BE2C (cell line): Measurements from ENCODE around the gene CCDC85B.

Source experiments
- DNase-seq: peaks from one replicate; pipeline ENCODE4 v3.0.0-alpha.2; 2020
- H3K27me3 ChIP-seq: fragments of 250-450 bp; sonication (Bioruptor Pico); 2 replicates; pipeline ENCODE4 v1.5.1; 2020; ENCODE audit warnings: mild to moderate bottlenecking
- H3K36me3 ChIP-seq: fragments of 250-450 bp; sonication (Bioruptor Pico); 2 replicates; pipeline ENCODE4 v1.5.1; 2020; ENCODE audit warnings: mild to moderate bottlenecking
- H3K4me1 ChIP-seq: fragments of 250-450 bp; sonication (Bioruptor Pico); 2 replicates; pipeline ENCODE4 v1.5.1; 2020
- H3K4me3 ChIP-seq: 2 replicates; pipeline ENCODE4 v1.5.1; 2011; ENCODE audit warnings: low read depth, low read length
- H3K9me3 ChIP-seq: fragments of 250-450 bp; sonication (Bioruptor Pico); 2 replicates; pipeline ENCODE4 v1.5.1; 2020
- TF ChIP-seq, protein P1 (sequence below): IDR thresholded peaks from 2 replicates; pipeline ENCODE4 v1.5.1; 2012; ENCODE audit warnings: mild to moderate bottlenecking, low read depth, low read length

CCDC85B gene

DNA sequence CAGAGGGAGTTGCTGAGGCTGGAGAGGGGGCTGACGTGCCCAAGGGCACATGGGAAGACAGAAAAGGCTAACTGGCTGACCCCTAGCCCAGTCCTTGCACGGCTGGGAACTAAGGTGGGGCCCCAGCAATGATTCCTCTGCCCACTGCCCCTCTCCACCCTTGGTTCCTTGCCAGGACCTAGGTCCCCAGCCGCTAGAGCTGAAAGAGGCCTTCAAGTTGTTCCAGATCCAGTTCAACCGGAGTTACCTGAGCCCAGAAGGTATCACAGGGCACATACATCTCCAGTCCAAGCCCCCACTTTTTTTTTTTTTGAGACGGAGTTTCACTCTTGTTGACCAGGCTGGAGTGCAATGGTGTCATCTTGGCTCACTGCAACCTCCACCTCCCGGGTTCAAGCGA, 10.4 kb upstream of the CCDC85B start:
- TF ChIP-seq, protein P1, sequence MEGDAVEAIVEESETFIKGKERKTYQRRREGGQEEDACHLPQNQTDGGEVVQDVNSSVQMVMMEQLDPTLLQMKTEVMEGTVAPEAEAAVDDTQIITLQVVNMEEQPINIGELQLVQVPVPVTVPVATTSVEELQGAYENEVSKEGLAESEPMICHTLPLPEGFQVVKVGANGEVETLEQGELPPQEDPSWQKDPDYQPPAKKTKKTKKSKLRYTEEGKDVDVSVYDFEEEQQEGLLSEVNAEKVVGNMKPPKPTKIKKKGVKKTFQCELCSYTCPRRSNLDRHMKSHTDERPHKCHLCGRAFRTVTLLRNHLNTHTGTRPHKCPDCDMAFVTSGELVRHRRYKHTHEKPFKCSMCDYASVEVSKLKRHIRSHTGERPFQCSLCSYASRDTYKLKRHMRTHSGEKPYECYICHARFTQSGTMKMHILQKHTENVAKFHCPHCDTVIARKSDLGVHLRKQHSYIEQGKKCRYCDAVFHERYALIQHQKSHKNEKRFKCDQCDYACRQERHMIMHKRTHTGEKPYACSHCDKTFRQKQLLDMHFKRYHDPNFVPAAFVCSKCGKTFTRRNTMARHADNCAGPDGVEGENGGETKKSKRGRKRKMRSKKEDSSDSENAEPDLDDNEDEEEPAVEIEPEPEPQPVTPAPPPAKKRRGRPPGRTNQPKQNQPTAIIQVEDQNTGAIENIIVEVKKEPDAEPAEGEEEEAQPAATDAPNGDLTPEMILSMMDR: no peak
- H3K4me3 ChIP-seq: no peak overlapping the region
- DNase-seq: no peak

DNA sequence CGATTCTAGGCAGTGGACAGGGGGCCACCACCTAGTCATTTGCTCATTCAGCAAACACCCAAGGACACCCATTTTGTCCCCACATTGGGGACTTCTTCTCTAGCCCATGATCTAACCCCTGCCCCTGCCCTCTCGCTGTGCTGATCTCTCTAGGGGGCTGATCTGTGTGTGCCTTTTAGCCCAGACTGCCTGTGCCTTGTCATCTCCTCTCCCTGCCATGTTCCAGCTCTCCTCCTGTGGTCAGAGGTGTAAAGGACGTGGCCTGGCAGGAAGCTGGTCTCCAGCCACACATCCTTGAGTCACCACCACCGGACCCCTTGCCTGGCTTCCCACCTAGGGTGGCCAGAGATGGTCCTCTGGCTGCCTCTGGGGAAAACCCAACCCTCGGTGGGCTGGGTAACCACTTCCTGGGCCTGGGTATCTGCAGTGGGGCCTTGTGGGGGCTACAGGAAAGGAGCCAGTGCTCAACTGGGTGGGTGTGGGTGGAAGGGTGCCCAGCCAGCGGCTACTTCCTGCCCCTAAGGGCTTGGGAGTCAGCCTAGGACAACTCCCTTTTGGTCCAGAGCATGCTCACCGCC, 9.5 kb upstream of the CCDC85B start:
- TF ChIP-seq, protein P1: no peak
- no peak overlapping the region for H3K4me3 ChIP-seq

More for the DNA sequence above, 10.4 kb upstream of the CCDC85B start:
- Histone ChIP-seq H3K9me3 (no peaks in the 10 kb centered on the region), H3K27me3 (no peaks in the 10 kb centered on the region), H3K36me3 (peaks cover 20% of the 10 kb centered on the region), H3K4me1 (no peaks in the 10 kb centered on the region)

DNA sequence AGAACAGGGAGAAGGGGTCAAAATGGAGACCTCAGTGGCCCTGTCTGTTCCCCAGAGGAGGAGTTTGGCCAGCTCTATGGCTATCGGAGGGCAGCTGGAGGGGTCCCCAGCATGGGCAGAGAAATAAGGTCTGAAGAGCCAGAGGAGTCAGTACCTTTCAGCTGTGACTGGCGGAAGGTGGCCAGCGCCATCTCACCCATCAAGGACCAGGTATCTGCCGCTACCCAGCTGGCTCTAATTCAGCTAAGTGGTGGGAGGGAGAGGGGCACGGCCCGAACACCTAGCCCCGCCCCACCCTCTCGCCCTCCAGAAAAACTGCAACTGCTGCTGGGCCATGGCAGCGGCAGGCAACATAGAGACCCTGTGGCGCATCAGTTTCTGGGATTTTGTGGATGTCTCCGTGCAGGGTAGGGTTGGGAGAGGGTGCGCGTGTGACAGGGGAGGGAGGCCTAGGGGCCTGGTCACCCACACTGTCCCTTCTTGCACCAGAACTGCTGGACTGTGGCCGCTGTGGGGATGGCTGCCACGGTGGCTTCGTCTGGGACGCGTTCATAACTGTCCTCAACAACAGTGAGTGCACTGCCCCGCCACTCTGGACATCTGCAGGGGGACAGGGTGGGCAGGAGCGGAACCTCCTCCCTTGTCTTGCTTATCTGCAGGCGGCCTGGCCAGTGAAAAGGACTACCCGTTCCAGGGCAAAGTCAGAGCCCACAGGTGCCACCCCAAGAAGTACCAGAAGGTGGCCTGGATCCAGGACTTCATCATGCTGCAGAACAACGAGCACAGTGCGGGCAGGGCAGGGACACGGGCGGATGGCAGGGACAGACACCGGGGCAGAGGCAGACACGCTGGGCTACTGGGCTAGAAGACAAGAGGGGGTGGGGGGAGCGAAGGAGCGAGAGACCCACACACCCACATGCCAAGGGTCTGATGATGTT, 8.1 kb upstream of the CCDC85B start:
- TF ChIP-seq, protein P1: no peak
- Histone ChIP-seq H3K4me3 (no peak overlapping the region), H3K4me1 (no peaks in the 10 kb centered on the region), H3K9me3 (no peaks in the 10 kb centered on the region), H3K27me3 (no peaks in the 10 kb centered on the region), H3K36me3 (peaks cover 35% of the 10 kb centered on the region)
- no peak for DNase-seq

More for the DNA sequence above, 9.5 kb upstream of the CCDC85B start:
- Histone ChIP-seq H3K36me3 (peaks cover 28% of the 10 kb centered on the region), H3K9me3 (no peaks in the 10 kb centered on the region), H3K27me3 (no peaks in the 10 kb centered on the region), H3K4me1 (no peaks in the 10 kb centered on the region)
- no peak for DNase-seq

- TF ChIP-seq, protein P1: no peak
- H3K4me3 ChIP-seq: no peak overlapping the region
- DNase-seq: no peak
- peaks cover 35% of the 10 kb centered on the region for H3K36me3 ChIP-seq
- no peaks in the 10 kb centered on the region for H3K27me3 ChIP-seq
- no peaks in the 10 kb centered on the region for H3K9me3 ChIP-seq
- no peaks in the 10 kb centered on the region for H3K4me1 ChIP-seq
These were observed 7.3 kb upstream of the CCDC85B start for GRCh38 chr11:65883058-65883761.

GRCh38 chr11:65883786-65884715, 6.4 kb upstream of the CCDC85B start:
- peaks cover 35% of the 10 kb centered on the region for H3K36me3 ChIP-seq
- TF ChIP-seq, protein P1: no peak
- H3K4me1 ChIP-seq: no peaks in the 10 kb centered on the region
- no peaks in the 10 kb centered on the region for H3K27me3 ChIP-seq
- no peak overlapping the region for H3K4me3 ChIP-seq
- no peak for DNase-seq
- H3K9me3 ChIP-seq: no peaks in the 10 kb centered on the region
